Activated gamma-delta T cell (primary cell): ENCODE measurements around the gene ESD.
"Not testable (repeated sequence)": the region's sequence is repeated elsewhere in the genome, so short reads cannot be mapped to it uniquely, and the experiment has no call there.

Source experiments
- DNase-seq: peaks from one replicate; lab custom pipeline; 2025; lab: John Stamatoyannopoulos, UW
- total RNA-seq, 2 donors: gene quantifications; one replicate each; lab custom pipeline; 2026; lab: John Stamatoyannopoulos, UW

ESD gene, protein sequence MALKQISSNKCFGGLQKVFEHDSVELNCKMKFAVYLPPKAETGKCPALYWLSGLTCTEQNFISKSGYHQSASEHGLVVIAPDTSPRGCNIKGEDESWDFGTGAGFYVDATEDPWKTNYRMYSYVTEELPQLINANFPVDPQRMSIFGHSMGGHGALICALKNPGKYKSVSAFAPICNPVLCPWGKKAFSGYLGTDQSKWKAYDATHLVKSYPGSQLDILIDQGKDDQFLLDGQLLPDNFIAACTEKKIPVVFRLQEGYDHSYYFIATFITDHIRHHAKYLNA
- 57.5 to 66.1 reads per million in 2 donors for total RNA-seq

DNA sequence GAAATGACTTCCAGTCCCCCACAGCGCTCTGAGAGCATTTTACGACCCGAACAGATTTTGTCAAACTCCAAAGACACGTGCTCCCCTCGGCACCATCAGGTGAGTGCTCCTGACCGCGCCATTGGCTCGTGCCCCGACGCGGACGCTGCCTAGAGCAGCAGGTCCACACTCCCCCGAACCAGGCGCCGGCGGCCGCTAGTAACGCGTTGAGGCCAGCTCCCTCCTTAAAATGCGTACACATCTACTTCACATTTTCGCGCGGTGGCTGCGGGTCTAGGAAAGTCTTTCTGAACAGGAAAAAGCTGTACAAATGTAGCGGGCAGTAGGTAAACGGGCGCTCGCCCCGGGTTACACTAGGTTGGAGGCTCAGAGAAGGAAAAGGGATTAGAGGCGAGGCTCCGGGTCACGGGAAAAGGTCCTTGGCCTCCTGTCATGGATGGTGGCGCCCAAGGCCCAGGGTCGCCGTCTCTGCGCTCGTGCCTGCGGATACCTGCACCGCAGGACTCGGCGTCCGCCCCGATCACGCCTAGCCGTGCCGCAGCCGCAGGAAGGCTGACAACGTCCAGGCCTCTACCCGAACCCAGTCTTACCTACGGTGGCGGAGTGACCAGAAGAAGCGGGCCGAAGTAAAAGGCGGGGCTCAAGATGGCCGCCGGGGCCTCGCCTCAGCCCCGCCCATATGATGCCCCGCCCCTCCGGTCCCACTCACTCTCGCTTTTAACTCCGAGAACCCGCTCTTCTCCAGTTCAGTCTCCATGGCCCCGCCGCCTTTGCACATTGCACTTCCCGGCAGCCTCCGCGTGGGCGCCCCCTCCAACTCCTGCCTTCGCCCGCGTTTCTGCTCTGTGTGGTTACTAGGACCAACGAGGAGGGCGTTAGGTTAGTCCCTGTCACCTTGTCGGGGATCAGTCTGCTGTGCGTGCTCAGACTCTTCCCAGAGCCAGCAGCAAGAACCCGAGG, at the start of gene ESD:
Gene ESD (minus strand): TSS at position 647 of the 960 bp plus-strand sequence. CDS start 5,748 bp downstream, outside the sequence.
- DNase-seq = peak; percentile 55

- DNase-seq = no peak
Measured at GRCh38 chr13:46846726-46847125, 49.8 kb upstream of the ESD start.

- DNase-seq = no peak
Measured at GRCh38 chr13:46845146-46845545, 48.2 kb upstream of the ESD start.

- no peak for DNase-seq
Measured at GRCh38 chr13:46844431-46844830, 47.5 kb upstream of the ESD start.

GRCh38 chr13:46839399-46839798, 42.4 kb upstream of the ESD start:
- DNase-seq = no peak

GRCh38 chr13:46834657-46835056, 37.7 kb upstream of the ESD start:
- no peak for DNase-seq

DNA sequence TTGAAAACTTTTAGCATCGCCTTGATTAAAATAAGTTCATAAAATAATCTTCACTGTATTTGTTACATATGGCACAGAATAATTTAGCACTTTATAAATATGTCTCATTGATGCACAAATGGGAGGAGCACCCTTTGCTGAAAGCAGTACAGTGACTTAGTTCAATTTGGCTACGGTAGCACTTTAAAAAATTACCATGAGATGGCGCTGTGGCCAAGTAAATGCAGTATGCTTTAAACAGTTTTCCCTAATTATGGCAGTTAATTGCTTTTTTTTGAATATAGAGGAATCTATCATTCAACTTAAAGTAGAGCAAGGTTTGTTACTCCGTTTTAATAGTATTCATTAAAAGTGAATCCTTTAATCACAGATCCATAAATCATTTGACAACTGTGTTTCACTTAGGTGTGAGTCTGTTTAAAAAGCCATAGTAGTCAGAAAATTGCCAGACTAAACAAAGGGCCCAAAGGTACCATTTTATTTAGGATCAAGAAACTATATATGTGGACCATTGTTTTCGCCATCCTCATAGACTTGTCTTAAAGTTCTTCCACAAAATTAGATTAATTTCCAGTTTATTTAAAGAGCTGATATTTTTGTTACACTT, 34.7 kb upstream of the ESD start:
- DNase-seq = no peak

DNA sequence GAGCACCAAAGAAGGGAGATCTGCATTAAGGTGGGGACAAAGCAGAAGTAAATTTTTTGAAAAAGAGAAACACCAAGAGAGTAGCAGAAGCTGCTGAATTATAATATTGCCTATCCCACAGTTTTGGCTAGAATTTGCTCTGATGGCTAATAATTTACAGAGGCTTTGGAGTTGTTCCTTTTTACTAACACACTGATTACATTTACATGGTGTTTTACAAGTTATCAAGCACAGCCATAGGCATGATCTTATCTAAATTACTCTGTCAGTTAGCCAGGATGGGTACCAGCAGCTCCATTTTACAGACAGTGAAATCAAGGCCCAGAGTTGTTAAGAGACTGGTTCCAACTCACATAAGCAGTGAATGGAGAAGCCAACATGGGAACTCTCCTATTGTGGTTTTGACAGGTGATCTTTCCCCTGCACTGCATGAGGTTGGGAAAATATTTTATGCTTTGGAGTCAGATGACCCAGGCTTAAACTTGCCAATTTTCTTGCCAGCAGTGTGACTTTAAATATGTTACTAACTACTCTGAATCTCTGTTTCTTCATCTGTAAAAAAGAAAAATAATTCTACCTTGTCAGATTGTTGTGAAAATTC, 33.5 kb upstream of the ESD start:
- DNase-seq = no peak

- DNase-seq = no peak
Measured at GRCh38 chr13:46822551-46822950, 25.6 kb upstream of the ESD start.

- no peak for DNase-seq
Measured at GRCh38 chr13:46817838-46818476, 21.0 kb upstream of the ESD start.

DNA sequence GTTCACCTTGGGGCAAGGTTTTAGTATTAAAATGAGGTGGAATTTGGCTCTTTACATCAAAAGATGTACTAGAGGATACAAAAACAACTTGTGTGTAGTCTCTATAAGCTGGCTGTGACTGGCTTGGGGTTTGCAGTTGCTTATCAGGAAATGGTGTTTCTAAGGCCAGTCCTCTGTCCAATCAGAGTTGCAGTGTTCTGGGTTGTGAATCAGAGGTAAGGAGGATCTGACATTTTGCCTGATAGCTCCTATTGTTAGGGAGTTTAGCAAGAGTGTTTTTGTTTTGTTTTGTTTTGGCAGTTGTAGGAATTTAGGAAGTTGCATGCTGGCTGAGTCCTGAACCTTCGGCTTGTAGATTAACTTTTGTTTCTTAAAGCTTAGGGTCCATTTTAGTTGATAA, 20.1 kb upstream of the ESD start:
- DNase-seq = no peak

GRCh38 chr13:46816371-46816770, 19.4 kb upstream of the ESD start:
- no peak for DNase-seq

DNA sequence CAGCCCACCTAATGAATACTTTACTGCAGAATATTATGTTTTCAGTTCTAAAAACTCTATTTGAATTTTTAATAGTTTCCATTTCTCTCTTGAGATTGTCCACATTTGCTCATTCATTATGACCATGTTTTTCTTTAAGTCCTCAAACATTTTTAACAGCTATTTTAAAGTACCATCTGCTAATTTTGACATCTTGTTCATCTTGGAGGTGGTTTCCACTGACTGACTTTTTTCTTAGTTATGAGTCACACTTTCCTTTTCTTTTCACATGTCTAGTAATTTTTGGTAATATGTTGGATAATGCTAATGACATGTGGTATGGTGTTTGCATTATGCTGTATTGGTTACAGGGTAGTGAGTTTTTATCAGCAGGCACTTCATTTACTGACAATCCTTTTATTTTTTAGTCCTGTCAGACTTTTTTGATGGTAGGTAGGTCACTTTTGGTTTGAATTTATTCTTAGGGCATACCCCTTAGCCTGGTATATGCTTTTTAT, 15.4 kb upstream of the ESD start:
- no peak for DNase-seq

GRCh38 chr13:46810440-46810839, 13.5 kb upstream of the ESD start:
- DNase-seq = no peak

GRCh38 chr13:46804921-46805320, 8.0 kb upstream of the ESD start:
- not testable (repeated sequence) for DNase-seq

DNA sequence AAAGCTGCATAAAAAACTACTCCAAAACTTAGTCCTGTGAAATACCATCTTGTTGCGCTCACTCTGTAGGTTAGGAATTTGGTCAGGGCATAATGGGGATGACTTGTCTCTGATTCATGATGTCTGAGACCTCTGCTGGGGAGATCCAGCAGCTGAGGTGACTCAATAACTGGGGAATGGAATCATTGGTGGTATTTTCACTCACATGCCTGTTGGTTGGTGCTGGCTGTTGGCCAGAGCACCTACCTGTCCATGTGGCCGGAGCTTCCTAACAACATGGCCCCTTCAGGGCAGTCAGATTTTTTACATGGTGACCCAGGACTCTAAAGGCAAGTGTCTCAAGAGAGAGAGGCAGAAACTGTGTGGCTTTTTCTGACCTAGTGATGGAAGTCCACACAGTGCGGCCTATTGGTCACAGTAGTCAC, 7.4 kb upstream of the ESD start:
- no peak for DNase-seq

GRCh38 chr13:46803586-46803985, 6.6 kb upstream of the ESD start:
- no peak for DNase-seq

GRCh38 chr13:46801858-46802257, 4.9 kb upstream of the ESD start:
- DNase-seq = no peak

DNA sequence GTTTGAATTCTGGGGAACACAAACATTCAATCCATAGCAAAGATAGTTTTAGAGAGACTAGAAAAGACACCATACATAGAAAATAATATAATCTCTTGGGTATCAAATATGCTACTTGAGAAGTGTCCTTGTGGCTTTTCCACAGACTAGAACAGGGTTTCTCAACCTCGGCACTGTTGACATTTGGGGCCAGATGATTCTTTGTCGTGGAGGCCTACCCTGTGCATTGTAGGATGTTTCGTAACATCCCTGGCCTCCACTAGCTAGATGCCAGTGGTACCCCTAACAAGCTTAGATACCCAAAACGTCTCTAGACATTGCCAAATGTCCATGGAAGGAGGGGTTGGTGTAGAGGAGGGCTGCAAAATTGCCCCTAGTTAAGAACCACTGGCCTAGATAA, 2.2 kb upstream of the ESD start:
- no peak for DNase-seq

DNA sequence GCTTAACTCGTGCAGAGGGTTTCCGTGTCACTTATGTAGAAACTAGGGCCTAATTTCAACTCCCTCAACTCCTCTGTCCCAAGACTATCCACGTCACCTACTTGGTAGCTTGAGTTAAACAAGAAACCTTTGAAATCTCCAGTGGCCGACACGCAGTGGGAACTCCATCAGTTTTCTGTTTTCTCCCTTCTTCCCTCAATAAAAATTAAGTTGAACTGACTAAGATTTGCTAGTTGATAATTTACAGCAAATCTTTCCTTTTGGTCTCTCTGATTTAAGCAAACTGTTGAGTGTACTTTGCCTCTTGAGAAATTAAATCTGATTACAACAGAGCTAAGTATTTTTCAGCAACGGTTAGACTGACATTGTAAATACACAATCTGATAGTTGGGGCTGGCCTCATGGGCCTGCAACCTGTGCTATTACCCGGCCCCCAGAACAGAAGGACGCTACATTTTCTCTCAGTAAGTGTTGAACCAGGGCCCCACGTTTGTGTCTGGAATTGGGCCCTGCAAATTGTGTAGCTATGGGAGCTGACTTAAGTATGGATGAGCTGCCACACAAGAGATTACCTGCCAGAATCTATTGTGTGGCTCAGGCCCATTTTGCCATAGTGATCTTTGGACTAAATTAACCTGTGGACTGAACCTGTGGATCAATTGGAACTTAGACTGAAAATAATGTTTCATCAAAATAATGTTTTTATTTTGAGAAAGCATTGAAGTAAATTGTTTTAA, 708 bp upstream of the ESD start:
- DNase-seq = no peak

DNA sequence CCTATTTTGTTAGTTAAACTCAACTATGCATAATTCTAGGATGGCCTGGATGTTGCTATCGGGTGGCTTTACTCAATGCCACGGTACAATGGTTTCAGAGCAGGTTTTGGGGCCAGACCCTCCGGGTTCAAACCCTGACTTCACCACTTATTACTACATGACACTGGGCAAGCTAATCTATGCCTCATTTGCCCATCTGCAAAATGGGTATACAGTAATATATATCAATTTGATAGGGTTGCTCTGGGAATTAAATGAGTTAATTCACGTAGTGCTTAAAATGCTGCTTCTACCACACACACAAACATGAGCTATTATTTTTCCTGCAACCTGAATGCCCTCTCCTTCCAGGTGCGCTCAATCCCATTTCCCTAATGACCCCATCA, 839 bp downstream of the ESD start:
- no peak for DNase-seq
